OCI-LY7 (cell line): ENCODE measurements around the gene SHTN1.

Experiments used
- EZH2phosphoT487 ChIP-seq: fragments of 200-600 bp; sonication (generic); IDR thresholded peaks from 2 replicates; pipeline ENCODE4 v1.6.1; 2018; ENCODE audit warnings: low read depth, borderline replicate concordance, mild to moderate bottlenecking, mixed run types, antibody characterized with exemption, low read length, moderate library complexity, mixed read lengths
- TF ChIP-seq, protein P1 (sequence below): fragments of 200-600 bp; sonication (generic); conservative IDR thresholded peaks from 2 replicates; pipeline ENCODE4 v1.5.1; 2014; ENCODE audit warnings: mild to moderate bottlenecking, antibody characterized with exemption, low read length, moderate library complexity, mixed read lengths

DNA sequence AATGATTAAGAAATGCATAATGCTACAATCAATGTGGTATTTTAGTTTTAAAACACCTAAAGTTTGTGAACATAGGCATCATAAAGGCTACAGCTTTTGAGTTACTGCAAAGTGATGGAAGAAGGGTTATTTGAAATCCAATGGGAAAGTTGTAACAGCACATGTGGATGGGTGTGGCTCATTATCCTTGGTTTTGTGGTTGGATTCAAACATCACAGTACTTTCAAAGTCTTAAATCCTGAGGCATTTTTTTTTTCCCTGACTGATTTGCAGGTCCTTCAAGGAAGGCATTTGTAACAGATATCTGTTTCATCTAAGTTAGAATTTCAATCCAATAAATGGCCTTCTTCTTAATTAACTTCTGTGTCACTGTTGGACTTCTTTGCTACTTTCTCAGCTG is 9.8 kb upstream of the SHTN1 start:
- TF ChIP-seq, protein P1, sequence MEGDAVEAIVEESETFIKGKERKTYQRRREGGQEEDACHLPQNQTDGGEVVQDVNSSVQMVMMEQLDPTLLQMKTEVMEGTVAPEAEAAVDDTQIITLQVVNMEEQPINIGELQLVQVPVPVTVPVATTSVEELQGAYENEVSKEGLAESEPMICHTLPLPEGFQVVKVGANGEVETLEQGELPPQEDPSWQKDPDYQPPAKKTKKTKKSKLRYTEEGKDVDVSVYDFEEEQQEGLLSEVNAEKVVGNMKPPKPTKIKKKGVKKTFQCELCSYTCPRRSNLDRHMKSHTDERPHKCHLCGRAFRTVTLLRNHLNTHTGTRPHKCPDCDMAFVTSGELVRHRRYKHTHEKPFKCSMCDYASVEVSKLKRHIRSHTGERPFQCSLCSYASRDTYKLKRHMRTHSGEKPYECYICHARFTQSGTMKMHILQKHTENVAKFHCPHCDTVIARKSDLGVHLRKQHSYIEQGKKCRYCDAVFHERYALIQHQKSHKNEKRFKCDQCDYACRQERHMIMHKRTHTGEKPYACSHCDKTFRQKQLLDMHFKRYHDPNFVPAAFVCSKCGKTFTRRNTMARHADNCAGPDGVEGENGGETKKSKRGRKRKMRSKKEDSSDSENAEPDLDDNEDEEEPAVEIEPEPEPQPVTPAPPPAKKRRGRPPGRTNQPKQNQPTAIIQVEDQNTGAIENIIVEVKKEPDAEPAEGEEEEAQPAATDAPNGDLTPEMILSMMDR = no peak
- no peak for TF ChIP-seq EZH2phosphoT487
